Activated CD8-positive, alpha-beta memory T cell treated with anti-CD3 and anti-CD28 coated beads, Interleukin-2, amount 50 U/mL, for 4 hours (primary cell): ENCODE measurements around the gene SPSB3.
"Not testable (repeated sequence)": the region's sequence is repeated elsewhere in the genome, so short reads cannot be mapped to it uniquely, and the experiment has no call there.

Source experiments
- DNase-seq: peaks from one replicate; pipeline ENCODE4 v3.0.0-alpha.2; 2020

SPSB3 gene

DNA sequence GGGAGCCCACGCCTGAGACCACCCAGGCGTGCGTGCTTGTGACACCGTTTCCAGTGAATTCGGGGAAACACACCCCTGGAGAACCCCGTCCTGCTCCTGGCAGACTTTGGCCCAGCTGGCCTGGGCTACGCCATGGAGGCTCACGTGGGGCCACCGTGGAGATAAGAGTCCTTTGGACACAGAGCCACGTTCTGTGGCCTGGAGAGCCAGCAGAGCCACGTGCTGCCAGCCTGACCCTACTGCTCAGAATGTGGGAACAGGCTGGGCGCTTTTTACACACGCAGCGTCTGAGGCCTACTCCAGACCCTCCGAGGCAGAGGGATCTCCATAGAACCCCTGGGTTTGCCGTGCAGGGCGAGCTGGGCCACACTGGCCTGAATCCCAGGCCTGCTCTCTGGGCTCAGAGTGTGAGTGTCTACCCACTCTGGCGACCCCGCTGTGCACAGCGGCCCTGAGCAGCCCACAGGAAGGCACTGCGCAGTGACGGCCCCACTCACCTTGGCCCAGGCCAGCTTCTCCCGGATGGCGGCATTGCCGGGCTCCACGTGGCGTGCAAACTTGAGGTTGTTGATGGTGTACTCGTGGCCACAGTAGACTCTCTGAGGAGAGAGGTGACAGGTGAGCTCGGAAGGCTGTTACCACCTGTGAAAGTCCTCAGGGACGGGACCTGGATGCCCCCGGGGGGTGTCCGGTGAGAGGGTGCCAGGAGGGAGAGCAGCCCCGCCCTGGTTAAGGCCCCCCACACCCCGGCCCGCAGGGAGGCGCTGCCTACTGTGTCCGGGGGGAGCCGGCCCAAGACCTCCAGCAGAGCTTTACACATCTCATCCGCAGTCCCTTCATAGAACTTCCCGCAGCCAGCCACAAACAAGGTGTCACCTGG, 34.3 kb upstream of the SPSB3 start:
- no peak for DNase-seq

DNA sequence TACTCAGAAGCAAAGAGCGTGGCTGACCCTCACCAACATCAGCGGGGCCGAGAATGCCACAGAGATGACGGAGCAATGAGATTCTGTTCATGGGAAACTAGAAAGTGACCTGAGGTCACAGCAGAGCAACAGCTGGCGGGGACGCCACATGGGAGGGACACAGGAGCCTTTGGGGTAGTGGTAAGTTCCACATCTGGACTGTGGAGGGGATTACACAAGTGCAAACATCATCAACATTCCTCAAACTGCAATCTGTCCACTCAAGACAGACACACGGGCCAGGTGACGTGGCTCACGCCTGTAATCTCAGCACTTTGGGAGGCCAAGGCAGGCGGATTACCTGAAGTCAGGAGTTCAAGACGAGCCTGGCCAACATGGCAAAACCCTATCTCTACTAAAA, 33.1 kb upstream of the SPSB3 start:
- no peak for DNase-seq

DNA sequence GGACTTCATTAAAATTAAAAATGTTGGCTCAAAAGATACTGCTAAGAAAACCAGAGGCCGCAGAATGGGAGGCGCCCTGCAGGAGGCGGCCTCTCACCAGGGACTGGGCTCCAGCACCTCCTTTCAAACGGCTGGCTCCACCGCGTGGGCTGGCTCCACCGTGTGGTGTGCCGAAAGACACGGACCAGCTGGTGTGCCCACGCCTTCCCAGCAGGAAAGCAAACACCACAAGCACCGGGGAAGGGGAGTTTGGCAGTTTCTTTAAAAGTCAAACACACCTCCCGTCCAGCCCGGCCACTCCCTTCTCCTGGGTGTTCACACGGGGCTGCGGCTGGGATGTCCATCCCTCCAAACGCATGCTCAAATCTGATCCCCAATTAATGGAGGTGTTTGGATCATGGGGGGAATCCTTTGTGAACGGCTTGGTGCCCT, 30.4 kb upstream of the SPSB3 start:
- peak; percentile 54 for DNase-seq

DNA sequence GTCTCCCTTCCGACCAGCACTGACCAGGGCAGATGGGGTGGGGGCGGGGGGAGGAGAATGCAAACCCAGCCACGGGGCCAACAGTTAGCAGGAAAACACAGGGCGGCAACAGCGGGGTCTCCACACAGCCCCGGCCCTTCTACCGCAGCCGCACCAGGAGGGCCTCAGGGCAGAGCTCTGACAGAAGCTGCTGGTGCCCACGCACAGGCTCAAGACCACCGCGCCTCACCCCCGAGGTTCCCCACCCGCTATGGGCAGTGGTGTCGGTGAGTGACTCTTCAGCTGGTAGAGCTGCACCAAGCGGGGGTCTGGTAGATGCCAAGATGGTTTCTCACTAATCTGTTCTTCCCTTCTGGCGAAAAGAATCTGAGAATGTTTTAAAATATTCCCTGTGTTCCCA, 28.2 kb upstream of the SPSB3 start:
- no peak for DNase-seq

DNA sequence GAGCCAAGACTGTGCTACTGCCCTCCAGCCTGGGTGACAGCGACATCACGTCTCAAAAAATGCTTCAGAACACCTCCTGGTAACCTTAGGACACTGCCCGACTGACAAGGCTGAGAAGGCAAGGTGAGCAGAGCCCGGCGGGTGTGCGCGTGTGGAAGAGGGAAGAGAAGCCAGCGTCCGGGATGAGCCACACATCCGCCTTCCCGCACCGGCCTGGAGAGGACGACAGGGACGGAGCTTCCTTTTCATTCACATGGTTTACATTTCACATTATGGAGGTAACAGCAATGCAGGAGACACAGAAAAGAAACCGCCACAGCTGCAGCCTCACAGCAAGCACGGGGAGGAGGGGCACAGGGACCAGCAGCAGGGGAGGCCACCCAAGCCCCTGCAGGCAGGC, 27.7 kb upstream of the SPSB3 start:
- DNase-seq, result no peak

DNA sequence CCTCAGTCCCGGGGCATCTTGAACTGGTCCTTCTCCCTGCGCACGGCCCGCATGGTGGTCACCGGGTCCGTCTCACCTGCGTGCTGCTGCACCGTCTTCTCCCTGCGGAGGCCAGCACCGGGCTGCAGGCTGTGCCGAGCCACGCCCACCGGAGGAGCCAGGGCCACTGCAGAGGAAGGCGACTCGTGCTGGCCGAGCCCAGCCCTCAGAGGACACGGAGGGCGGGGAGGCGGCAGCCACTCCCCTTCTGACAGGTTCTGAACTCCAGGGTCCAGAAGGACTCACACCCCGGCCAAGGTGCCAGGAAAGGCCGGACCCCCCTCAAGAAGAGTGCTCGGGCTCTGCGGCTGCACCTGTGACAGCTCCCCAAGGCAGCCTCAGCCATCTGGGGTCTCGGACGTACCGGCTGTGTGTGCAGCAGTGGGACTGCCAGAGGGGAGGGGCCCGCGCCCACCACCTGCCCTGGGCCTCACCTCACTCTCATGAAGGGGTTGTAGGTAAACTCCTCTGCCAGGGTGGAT, 27.0 kb upstream of the SPSB3 start:
- DNase-seq, result no peak

DNA sequence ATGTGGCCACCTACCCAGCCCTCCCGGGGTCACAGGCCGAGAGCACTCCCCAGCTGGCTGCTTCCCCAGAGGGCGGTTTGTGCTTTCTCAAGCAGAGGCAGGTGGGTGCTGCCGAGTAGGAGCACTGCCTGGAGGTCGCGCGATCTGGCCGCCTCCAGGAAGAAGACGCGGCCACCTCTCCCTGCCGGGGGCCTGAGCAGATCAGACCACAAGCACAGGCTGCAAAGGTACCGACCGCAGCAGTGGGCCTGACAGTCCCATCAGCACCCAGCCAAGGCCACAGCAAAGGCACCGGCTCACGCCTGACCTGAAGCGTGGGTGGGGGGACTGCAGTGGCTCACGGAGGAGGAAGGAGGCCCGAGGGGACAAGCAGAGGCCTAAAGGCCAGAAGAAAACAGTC, 26.3 kb upstream of the SPSB3 start:
- no peak for DNase-seq

DNA sequence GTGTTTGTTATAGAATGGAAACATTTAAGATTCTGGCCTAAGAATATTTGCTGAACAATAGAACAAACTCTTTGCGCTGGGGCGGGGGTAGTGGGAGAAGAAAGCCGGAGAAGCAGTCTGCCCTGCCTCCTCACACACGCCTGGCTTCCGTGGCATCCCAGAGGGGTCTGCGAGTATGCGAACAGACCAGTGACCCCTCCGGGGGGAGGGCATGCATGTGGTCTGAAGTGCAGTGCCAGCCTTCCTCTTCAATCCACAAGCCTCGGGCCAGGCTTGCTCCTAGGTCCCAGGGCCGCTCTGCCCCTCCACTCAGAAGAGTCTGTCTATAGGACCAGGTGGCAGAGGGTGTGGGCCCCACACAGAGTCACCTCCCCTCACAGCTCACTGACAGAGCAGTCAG, 25.3 kb upstream of the SPSB3 start:
- DNase-seq, result no peak

DNA sequence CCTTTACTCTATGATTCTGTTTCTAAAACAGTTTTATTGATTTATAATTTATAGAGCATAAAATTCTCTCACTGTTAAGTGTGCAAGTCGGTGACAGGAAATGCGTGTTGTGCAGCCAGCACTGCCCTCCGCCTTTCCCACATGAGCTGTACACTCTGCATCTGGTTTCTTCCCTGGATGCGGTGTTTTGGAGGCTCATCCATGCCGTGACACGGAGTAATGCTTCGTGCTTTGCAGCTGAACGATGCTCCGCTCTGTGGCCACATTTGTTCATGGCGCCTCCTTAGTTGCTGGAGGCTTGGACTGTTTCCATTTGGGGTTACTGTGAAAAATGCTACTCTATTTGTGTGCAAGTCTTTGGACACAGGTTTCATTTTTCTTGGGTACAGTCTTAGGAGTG, 18.3 kb upstream of the SPSB3 start:
- no peak for DNase-seq

DNA sequence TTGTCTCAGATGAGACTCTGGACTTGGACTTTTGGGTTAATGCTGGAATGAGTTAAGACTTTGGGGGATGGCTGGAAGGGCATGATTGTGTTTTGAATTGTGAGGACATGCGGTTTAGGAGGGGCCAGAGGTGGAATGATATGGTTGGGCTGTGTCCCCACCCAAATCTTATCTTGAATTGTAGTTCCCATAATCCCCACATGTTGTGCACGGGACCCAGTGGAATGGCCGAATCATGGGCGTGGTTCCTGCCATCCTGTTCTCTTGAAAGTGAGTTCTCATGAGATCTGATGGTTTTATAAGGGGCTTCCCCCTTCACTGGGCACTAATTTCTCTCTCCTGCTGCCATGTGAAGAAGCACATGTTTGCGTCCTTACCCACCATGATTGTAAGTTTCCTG, 16.9 kb upstream of the SPSB3 start:
- not testable (repeated sequence) for DNase-seq

DNA sequence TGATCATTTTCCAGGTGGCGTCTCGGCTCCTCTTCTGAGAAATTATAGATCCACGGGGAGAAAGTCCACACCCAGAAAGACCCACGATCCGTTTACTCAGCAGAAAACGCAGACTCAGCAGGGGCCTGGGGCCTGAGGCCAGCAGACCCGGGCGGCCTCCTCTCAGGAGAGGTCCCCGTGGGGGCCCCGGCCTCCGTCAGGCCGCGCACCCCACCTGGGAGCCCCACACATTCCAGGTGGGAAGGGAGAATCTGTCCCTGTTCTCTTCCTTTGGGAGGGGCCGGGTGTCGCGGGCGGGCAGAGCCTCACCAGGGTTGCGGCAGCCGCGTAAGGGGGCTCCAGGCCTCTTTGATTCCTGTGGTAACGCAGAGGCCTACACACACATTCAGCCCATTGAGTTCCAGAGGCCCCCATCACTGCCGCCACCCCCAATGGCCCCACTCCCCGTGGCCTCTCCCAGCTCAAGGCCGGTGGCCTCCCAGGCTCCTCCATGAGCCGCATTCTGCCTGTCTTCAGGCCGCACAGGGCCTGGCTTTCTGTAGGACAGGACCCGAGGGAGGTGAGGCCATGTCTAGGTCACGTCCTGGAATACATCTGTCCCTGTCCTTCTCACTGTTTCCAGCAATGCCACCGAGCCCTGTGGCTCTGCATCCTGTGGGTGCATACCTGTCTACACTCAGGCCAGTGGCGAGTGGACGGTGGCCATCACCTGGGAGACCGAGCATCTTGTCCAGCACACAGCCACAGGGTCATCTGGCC, 12.7 kb upstream of the SPSB3 start:
- no peak for DNase-seq

DNA sequence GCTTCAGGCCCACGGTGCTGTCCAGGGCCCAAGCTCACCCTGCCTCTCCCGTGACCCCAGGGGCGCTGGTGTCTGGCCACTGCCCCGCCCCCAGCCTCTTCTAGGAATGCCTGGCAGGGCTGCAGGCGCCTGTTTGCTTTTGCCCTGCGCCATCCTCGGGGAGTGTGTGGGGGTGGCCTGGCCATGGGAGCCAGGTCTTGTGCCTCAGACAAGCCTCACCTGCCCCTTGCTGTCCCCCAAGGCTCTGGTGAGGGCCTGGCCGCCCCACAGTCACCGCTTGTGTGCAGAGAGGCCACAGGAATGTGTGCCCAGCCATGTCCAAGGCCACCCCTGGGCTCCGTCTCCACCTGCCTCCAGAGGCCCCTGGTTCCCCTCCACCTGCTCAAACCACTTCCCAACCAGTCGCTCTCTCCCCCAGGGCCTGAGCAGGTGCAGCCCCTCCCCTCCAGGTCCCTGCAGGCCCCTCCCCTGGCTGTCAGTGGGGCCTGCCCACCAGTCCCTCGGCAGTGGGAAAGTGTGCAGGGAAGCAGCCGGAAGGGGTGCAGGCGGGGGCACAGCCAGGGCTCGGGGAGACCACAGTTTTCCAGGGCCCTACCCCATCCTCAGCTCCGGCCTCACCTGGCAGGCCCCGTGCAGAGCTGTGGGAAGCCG, 12.0 kb upstream of the SPSB3 start:
- DNase-seq, result no peak

DNA sequence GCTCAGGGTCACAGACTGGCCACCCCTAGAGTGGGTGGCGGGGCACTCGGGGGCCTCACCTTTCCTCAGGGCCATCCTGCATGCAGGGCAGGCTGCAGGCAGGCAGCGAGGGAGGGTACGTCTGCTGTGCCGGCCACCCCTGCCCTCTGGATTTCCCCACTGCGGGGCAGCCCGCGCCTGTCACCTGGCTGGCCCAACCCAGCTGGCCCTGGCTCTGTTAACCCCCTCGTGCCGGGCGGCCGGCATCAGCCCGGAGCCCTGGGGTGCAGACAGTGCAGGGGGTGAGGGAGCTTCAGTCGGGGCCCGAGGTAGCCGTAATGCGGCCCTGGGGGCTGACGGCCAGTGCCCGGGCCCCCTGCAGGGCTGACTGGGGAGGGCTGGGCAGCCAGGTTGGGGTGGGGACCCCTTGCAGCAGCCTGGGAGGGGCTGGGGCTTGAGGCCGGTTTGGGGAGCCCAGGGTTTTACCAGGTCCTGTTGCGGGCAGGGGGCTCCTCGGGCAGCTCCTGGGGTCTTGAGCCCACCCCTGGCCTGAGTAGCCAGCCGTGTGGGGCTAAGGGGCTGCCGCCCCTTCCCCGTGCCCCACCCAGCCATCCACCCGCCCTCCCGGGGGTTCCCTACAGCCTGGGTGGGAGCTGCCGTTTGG, 11.3 kb upstream of the SPSB3 start, which contains the start of gene IGFALS:
Gene IGFALS, minus strand, starts transcription at position 128 of the 643 bp plus-strand sequence. Its CDS starts 53 bp downstream, at position 75.
- no peak for DNase-seq

DNA sequence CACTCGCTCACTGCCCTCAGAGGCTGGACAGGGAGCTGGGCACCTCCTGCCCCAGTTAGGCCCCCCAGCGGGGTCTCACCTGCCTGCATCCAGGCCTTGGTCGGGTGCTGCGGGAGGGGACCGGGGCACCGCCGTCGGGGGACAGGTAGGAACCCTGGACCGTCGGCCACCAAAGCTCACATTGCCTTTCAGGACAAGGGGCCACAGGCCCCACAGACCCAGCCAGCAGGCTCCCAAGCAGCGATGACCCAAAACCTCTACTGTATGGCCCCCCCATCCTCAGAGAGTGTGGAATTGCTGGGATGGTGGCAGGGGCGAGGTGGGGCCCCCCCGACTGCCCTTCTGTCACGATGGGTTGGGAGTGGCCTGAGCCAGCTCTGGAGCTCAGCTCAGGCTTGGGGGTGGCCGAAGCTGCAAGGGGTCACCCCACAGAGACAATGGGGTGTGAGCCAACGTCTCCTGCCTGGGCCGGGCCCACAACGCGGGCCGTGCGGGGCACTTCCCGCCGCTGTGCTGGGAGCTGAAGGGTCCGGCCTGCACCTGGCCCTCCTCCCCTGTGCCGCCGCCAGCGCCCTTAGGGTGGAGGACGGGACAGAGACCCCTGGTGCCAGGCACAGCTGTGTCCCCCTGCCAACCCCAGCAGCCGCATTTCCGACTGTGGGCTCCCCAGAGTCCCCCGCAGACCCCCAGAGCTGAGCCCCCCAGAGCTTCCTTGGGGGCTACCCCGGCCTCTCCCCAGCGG, 10.6 kb upstream of the SPSB3 start:
- no peak for DNase-seq

DNA sequence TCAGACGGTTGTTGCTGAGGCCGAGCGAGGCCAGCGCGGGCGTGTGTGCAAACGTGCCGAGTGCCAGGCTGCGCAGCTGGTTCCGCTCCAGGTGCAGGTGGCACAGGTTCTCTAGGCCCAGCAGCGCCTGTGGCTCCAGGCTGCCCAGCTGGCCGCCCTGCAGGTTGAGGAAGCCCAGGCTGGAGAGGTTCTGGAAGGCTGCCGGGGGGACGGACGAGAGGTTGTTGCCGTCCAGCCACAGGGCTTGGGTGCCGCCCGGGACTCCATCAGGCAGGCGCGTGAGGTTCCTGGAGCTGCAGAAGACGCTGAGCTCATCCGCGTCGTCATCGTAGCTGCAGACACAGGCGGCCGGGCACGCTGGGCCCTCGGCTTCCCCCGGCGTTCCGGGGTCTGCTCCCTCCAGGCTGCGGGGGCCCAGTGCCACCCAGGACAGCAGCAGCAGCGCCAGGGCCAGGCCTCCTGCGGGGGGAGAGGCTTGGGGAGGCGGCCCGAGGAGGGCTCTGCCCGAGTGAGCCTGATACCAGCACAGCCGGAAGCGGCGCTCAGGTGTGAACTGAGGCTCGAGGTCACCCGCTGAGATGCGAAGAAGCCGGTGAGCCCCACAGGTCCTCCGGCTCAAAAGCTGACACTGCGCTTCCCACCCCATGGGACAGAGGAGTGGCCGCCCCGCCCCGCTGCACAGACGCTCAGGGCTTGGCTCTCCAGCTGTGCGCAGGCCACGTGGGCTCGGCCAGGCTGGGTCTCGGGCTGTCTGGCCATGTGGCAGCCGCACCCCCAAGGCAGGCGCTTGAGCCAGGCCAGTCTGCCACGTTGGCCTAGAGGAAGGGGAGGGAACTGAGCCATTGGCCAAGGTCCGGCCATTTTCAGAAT, 9.8 kb upstream of the SPSB3 start:
- DNase-seq, result no peak

DNA sequence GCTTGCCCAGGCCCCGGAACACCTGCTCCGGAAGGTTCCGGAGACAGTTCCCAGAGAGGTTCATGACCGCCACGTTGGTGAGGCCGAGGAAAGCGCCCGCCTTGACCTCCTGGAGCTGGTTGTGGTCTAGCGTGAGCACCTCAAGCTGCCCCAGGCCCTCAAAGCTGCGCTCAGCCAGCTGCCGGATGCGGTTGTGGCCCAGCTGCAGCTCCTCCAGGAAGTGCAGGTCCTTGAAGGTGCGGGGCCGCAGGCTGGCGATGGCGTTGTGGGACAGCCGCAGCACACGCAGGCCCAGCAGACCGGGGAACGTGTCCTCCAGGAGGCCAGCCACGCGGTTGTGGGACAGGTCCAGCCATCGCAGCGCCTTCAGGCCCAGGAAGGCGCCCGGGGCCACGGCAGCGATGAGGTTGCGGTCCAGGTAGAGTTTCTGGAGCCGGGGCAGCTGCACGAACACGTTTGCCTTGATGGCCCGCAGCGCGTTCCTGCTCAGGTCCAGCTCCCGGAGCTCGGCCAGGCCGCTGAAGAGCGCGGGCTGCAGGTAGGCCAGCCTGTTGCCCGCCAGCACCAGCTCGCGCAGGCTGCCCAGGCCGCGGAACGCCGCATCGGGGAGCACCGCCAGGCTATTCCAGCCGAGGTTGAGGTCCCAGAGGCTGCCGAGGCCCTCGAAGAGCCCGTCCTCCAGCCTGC, 9.0 kb upstream of the SPSB3 start:
- DNase-seq, result no peak

DNA sequence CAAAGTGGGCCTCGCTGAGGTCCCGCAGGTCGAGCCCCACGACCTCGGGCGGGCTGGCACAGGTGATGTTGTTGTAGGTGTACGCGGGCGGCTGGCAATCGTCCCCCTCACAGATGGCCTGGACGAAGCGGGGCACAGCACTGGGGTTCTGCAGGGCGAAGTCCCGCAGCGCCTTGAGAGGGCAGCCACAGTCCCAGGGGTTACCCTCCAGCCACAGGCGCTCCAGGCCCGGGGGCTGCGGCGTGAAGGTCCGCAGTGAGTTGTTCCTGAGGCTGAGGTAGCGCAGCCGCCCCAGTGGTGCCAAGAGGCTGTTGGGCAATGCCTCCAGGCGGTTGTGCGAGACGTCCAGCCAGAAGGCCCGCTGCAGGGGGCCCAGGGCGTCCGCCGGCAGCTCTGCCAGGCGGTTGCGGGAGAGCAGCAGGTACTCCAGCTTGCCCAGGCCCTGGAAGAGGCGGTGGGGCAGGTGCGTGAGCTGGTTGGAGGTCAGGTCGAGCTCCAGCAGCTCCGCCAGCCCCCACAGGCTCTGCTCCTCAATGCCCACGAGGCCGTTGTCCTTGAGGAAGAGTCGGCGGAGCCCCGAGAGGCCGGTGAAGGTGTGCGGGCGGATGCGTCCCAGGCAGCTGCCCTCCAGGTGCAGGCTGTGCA, 8.4 kb upstream of the SPSB3 start:
- no peak for DNase-seq

DNA sequence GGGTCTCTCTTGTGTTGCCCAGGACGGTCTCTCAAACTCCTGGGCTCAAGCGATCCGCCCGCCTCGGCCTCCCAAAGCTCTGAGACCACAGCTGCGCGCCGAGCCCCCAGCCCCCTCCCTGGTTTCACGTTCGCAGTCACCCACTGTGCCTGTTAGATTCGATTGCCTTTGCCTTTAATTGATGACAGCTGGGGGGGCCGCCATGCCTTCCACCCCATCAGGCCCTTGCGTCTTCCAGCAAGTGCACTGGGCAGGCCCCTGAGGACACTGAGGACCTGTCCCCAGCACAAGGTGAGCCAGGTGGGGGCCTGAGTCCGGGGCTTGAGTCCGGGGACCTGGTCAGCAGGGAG, 7.9 kb upstream of the SPSB3 start:
- DNase-seq, result no peak

DNA sequence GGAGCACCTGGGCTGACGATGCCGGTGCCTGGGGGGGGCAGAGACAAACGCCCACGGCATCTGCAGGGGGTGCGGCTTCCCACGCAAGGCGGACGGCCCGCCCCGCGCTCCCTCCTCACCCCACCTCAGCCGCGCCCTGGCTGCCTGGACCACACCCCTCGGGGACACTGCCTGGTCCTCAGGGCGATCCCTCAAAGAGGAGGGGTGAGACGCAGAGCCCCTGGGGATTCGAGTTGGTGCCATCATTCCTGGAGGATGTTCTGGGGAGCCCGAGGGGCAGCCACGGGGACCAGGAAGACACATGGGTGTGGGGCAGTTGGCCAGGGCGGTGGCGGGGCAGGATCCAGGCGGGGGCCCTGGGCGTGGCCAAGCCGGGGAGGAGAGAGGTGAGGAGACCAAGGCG, 7.3 kb upstream of the SPSB3 start:
- DNase-seq, result no peak

DNA sequence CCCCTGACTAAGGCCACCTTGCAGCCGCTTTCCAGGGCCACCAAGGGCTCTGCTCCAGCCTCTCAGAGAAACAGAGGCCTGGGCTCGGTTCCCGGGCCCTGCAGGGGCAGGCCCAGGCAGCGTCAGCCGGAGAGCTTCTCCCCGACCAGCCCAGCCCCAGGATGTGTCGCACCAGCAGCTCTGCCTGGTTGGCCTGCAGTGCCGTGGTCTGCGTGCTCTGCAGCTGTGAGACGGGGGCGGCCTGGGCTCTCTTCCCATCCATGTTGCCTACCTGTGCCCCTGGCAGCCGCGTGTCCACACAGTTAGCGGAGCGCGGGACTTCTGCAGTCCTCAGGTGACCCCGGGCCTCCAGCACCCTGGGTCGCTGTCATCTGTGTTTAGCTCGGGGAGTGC, 6.3 kb upstream of the SPSB3 start:
- no peak for DNase-seq
